Subcutaneous adipose tissue (tissue), 4 donors: Measurements from ENCODE around the gene FBXW11. TPM values are rescaled to one million over a fixed set of nuclear protein-coding genes. Genes with fewer than 3 reads are reported as not detected.

Source experiments
- CTCF ChIP-seq: fragments of 450-650 bp; IDR thresholded peaks from one replicate; pipeline ENCODE4 v1.5.1; 2016; ENCODE audit warnings: low read depth, mild to moderate bottlenecking, control low read depth, antibody characterized with exemption, moderate library complexity
- total RNA-seq, 4 donors: library from RNA; depleted of rRNA; stranded (reverse); fragments of >200 nt; gene quantifications; one replicate each; pipeline ENCODE4 v1.1.0, GENCODE V29; 2016

Gene FBXW11
- total RNA-seq, 4 donors from 2014 or later = 51.8 to 66.1 (median 59.8) TPM

GRCh38 chr5:171893290-171893886 lies 113.0 kb downstream of the FBXW11 start:
- TF ChIP-seq CTCF = no peak

- TF ChIP-seq CTCF = no peak
Observed at GRCh38 chr5:171891595-171891994, 114.8 kb downstream of the FBXW11 start.

- TF ChIP-seq CTCF = no peak
Observed at GRCh38 chr5:171891150-171891549, 115.3 kb downstream of the FBXW11 start.

GRCh38 chr5:171888051-171888481 lies 118.4 kb downstream of the FBXW11 start:
- TF ChIP-seq CTCF = no peak

- no peak for TF ChIP-seq CTCF
Observed at GRCh38 chr5:171882118-171882517, 124.3 kb downstream of the FBXW11 start.

- TF ChIP-seq CTCF = no peak
Observed at GRCh38 chr5:171874234-171874633, 132.2 kb downstream of the FBXW11 start.

- no peak for TF ChIP-seq CTCF
Observed at GRCh38 chr5:171872666-171873065, 133.8 kb downstream of the FBXW11 start.
